ENCODE data around the gene RAB17. TPM values are rescaled to one million over a fixed set of nuclear protein-coding genes. Genes with fewer than 3 reads are reported as not detected.

The RAB17 gene
- total and polyA plus RNA-seq, 2 donors: 0.33 to 6.8 TPM

- Histone ChIP-seq H3K4me3 (ENCODE audit: low read length in 2 of 2) (no peak overlapping the region), H3K27me3 (ENCODE audit: control insufficient read depth in 2 of 2, insufficient read depth in 1 of 2, low read length in 1 of 2) (peaks cover 0 to 9% of the 10 kb centered on the region in 2 donors), H3K27ac (ENCODE audit: low read depth in 1 of 2, low read length in 1 of 2) (no peak overlapping the region), H3K9me3 (ENCODE audit: control insufficient read depth in 2 of 2, insufficient read depth in 1 of 2, low read length in 1 of 2) (no peaks in the 10 kb centered on the region), H3K4me1 (ENCODE audit: control insufficient read depth in 2 of 2, insufficient read depth in 2 of 2, low read length in 2 of 2) (no peaks in the 10 kb centered on the region), H3K36me3 (ENCODE audit: control insufficient read depth in 2 of 2, insufficient read depth in 2 of 2, low read length in 1 of 2) (no peaks in the 10 kb centered on the region)
- 77% methylated on average over 11 of the region's 11 CpGs for WGBS
- no peak for DNase-seq (ENCODE audit: low read depth in 6 of 9, low spot score in 9 of 9)
Measured at GRCh38 chr2:237547841-237548416, 42.6 kb downstream of the RAB17 start.

GRCh38 chr2:237546876-237547395, 43.6 kb downstream of the RAB17 start:
- Histone ChIP-seq H3K36me3 (ENCODE audit: control insufficient read depth in 2 of 2, insufficient read depth in 2 of 2, low read length in 1 of 2) (no peaks in the 10 kb centered on the region), H3K27ac (ENCODE audit: low read depth in 1 of 2, low read length in 1 of 2) (no peak overlapping the region), H3K9me3 (ENCODE audit: control insufficient read depth in 2 of 2, insufficient read depth in 1 of 2, low read length in 1 of 2) (peaks cover 0 to 5% of the 10 kb centered on the region in 2 donors), H3K27me3 (ENCODE audit: control insufficient read depth in 2 of 2, insufficient read depth in 1 of 2, low read length in 1 of 2) (peaks cover 0 to 9% of the 10 kb centered on the region in 2 donors), H3K4me3 (ENCODE audit: low read length in 2 of 2) (no peak overlapping the region), H3K4me1 (ENCODE audit: control insufficient read depth in 2 of 2, insufficient read depth in 2 of 2, low read length in 2 of 2) (no peaks in the 10 kb centered on the region)
- DNase-seq (ENCODE audit: low read depth in 6 of 9, low spot score in 9 of 9): no peak
- whole genome bisulfite sequencing: 88% methylated on average over 13 of the region's 13 CpGs

GRCh38 chr2:237546040-237546875, 44.3 kb downstream of the RAB17 start:
- WGBS: 74% methylated on average over 8 of the region's 8 CpGs
- peaks cover 0 to 5% of the 10 kb centered on the region in 2 donors for H3K9me3 ChIP-seq (ENCODE audit: control insufficient read depth in 2 of 2, insufficient read depth in 1 of 2, low read length in 1 of 2)
- DNase-seq (ENCODE audit: low read depth in 6 of 9, low spot score in 9 of 9): no peak
- H3K4me3 ChIP-seq (ENCODE audit: low read length in 2 of 2): no peak overlapping the region
- H3K27me3 ChIP-seq (ENCODE audit: control insufficient read depth in 2 of 2, insufficient read depth in 1 of 2, low read length in 1 of 2): peaks cover 0 to 8% of the 10 kb centered on the region in 2 donors
- no peak overlapping the region for H3K27ac ChIP-seq (ENCODE audit: low read depth in 1 of 2, low read length in 1 of 2)
- H3K36me3 ChIP-seq (ENCODE audit: control insufficient read depth in 2 of 2, insufficient read depth in 2 of 2, low read length in 1 of 2): no peaks in the 10 kb centered on the region
- H3K4me1 ChIP-seq (ENCODE audit: control insufficient read depth in 2 of 2, insufficient read depth in 2 of 2, low read length in 2 of 2): no peaks in the 10 kb centered on the region

- H3K27ac ChIP-seq (ENCODE audit: low read depth in 1 of 2, low read length in 1 of 2): no peak overlapping the region
- no peaks in the 10 kb centered on the region for H3K4me1 ChIP-seq (ENCODE audit: control insufficient read depth in 2 of 2, insufficient read depth in 2 of 2, low read length in 2 of 2)
- no peak for DNase-seq (ENCODE audit: low read depth in 6 of 9, low spot score in 9 of 9)
- H3K36me3 ChIP-seq (ENCODE audit: control insufficient read depth in 2 of 2, insufficient read depth in 2 of 2, low read length in 1 of 2): no peaks in the 10 kb centered on the region
- peaks cover 0 to 6% of the 10 kb centered on the region in 2 donors for H3K27me3 ChIP-seq (ENCODE audit: control insufficient read depth in 2 of 2, insufficient read depth in 1 of 2, low read length in 1 of 2)
- no peak overlapping the region for H3K4me3 ChIP-seq (ENCODE audit: low read length in 2 of 2)
- H3K9me3 ChIP-seq (ENCODE audit: control insufficient read depth in 2 of 2, insufficient read depth in 1 of 2, low read length in 1 of 2): peaks cover 2 to 5% of the 10 kb centered on the region in 2 donors
- WGBS: 96% methylated on average over 18 of the region's 18 CpGs
Measured at GRCh38 chr2:237542001-237542704, 48.4 kb downstream of the RAB17 start.

GRCh38 chr2:237541243-237541642, 49.3 kb downstream of the RAB17 start:
- Histone ChIP-seq H3K27me3 (ENCODE audit: control insufficient read depth in 2 of 2, insufficient read depth in 1 of 2, low read length in 1 of 2) (peaks cover 0 to 3% of the 10 kb centered on the region in 2 donors), H3K4me3 (ENCODE audit: low read length in 2 of 2) (no peak overlapping the region), H3K27ac (ENCODE audit: low read depth in 1 of 2, low read length in 1 of 2) (no peak overlapping the region), H3K9me3 (ENCODE audit: control insufficient read depth in 2 of 2, insufficient read depth in 1 of 2, low read length in 1 of 2) (peaks cover 2 to 5% of the 10 kb centered on the region in 2 donors), H3K4me1 (ENCODE audit: control insufficient read depth in 2 of 2, insufficient read depth in 2 of 2, low read length in 2 of 2) (no peaks in the 10 kb centered on the region), H3K36me3 (ENCODE audit: control insufficient read depth in 2 of 2, insufficient read depth in 2 of 2, low read length in 1 of 2) (no peaks in the 10 kb centered on the region)
- DNase-seq (ENCODE audit: low read depth in 6 of 9, low spot score in 9 of 9): no peak
- 90% methylated on average over 5 of the region's 5 CpGs for WGBS

GRCh38 chr2:237540823-237541222, 49.7 kb downstream of the RAB17 start:
- no peaks in the 10 kb centered on the region for H3K4me1 ChIP-seq (ENCODE audit: control insufficient read depth in 2 of 2, insufficient read depth in 2 of 2, low read length in 2 of 2)
- peaks cover 0 to 3% of the 10 kb centered on the region in 2 donors for H3K27me3 ChIP-seq (ENCODE audit: control insufficient read depth in 2 of 2, insufficient read depth in 1 of 2, low read length in 1 of 2)
- peaks cover 2 to 5% of the 10 kb centered on the region in 2 donors for H3K9me3 ChIP-seq (ENCODE audit: control insufficient read depth in 2 of 2, insufficient read depth in 1 of 2, low read length in 1 of 2)
- no peak overlapping the region for H3K27ac ChIP-seq (ENCODE audit: low read depth in 1 of 2, low read length in 1 of 2)
- DNase-seq (ENCODE audit: low read depth in 6 of 9, low spot score in 9 of 9): no peak
- 69% methylated on average over 6 of the region's 6 CpGs for WGBS
- H3K36me3 ChIP-seq (ENCODE audit: control insufficient read depth in 2 of 2, insufficient read depth in 2 of 2, low read length in 1 of 2): no peaks in the 10 kb centered on the region
- H3K4me3 ChIP-seq (ENCODE audit: low read length in 2 of 2): no peak overlapping the region

GRCh38 chr2:237540223-237540775, 50.2 kb downstream of the RAB17 start:
- no peak overlapping the region for H3K4me3 ChIP-seq (ENCODE audit: low read length in 2 of 2)
- H3K36me3 ChIP-seq (ENCODE audit: control insufficient read depth in 2 of 2, insufficient read depth in 2 of 2, low read length in 1 of 2): no peaks in the 10 kb centered on the region
- H3K27ac ChIP-seq (ENCODE audit: low read depth in 1 of 2, low read length in 1 of 2): no peak overlapping the region
- peaks cover 2 to 5% of the 10 kb centered on the region in 2 donors for H3K9me3 ChIP-seq (ENCODE audit: control insufficient read depth in 2 of 2, insufficient read depth in 1 of 2, low read length in 1 of 2)
- H3K4me1 ChIP-seq (ENCODE audit: control insufficient read depth in 2 of 2, insufficient read depth in 2 of 2, low read length in 2 of 2): no peaks in the 10 kb centered on the region
- no peak for DNase-seq (ENCODE audit: low read depth in 6 of 9, low spot score in 9 of 9)
- peaks cover 0 to 3% of the 10 kb centered on the region in 2 donors for H3K27me3 ChIP-seq (ENCODE audit: control insufficient read depth in 2 of 2, insufficient read depth in 1 of 2, low read length in 1 of 2)
- 95% methylated on average over 13 of the region's 13 CpGs for WGBS

GRCh38 chr2:237539681-237540080, 50.9 kb downstream of the RAB17 start:
- Histone ChIP-seq H3K9me3 (ENCODE audit: control insufficient read depth in 2 of 2, insufficient read depth in 1 of 2, low read length in 1 of 2) (peaks cover 2 to 5% of the 10 kb centered on the region in 2 donors), H3K27me3 (ENCODE audit: control insufficient read depth in 2 of 2, insufficient read depth in 1 of 2, low read length in 1 of 2) (peaks cover 0 to 3% of the 10 kb centered on the region in 2 donors), H3K4me1 (ENCODE audit: control insufficient read depth in 2 of 2, insufficient read depth in 2 of 2, low read length in 2 of 2) (no peaks in the 10 kb centered on the region), H3K36me3 (ENCODE audit: control insufficient read depth in 2 of 2, insufficient read depth in 2 of 2, low read length in 1 of 2) (no peaks in the 10 kb centered on the region), H3K4me3 (ENCODE audit: low read length in 2 of 2) (no peak overlapping the region), H3K27ac (ENCODE audit: low read depth in 1 of 2, low read length in 1 of 2) (peak overlapping the region in 1 of 2 donors; percentile 18)
- no peak for DNase-seq (ENCODE audit: low read depth in 6 of 9, low spot score in 9 of 9)
- 94% methylated on average over 6 of the region's 6 CpGs for WGBS

All from thymus (tissue), 11 donors.